Memory B cell (primary cell): ENCODE results near the gene DUS2.
"Not testable (repeated sequence)": the region's sequence is repeated elsewhere in the genome, so short reads cannot be mapped to it uniquely, and the experiment has no call there.

Experiments used
- ATAC-seq: fragments of 150-1000 bp; cut with Tn5 transposase; 2 replicates; pipeline ENCODE4 v1.10.0; 2021; ENCODE audit warnings: low read depth, mild to moderate bottlenecking, moderate library complexity
- DNase-seq, 2 donors: peaks; one replicate each; pipeline ENCODE4 v3.0.0; 2022; ENCODE audit warnings: low spot score in 2 of 2
- H3K27ac Mint-ChIP-seq: one replicate; pipeline ENCODE4 v1.8.0; 2022; ENCODE audit warnings: mild to moderate bottlenecking, moderate library complexity, mixed read lengths
- H3K27me3 Mint-ChIP-seq: one replicate; pipeline ENCODE4 v1.8.0; 2022; ENCODE audit warnings: mixed read lengths
- H3K36me3 Mint-ChIP-seq: one replicate; pipeline ENCODE4 v1.8.0; 2022; ENCODE audit warnings: mild to moderate bottlenecking, mixed read lengths
- H3K4me1 Mint-ChIP-seq: one replicate; pipeline ENCODE4 v1.8.0; 2022; ENCODE audit warnings: mixed read lengths
- H3K4me3 Mint-ChIP-seq: one replicate; pipeline ENCODE4 v1.8.0; 2022; ENCODE audit warnings: mild to moderate bottlenecking, moderate library complexity, mixed read lengths
- H3K9me3 Mint-ChIP-seq: one replicate; pipeline ENCODE4 v1.8.0; 2022; ENCODE audit warnings: mixed read lengths

The DUS2 gene

GRCh38 chr16:68009872-68010271 is 13.2 kb upstream of the DUS2 start:
- not testable (repeated sequence) for H3K4me3 Mint-ChIP-seq, H3K36me3 Mint-ChIP-seq, H3K9me3 Mint-ChIP-seq, DNase-seq, H3K27me3 Mint-ChIP-seq, ATAC-seq
- H3K4me1 Mint-ChIP-seq, result peaks cover 28% of the 10 kb centered on the region
- peak overlapping the region; percentile 36 for H3K27ac Mint-ChIP-seq

GRCh38 chr16:68013440-68013839 is 9.6 kb upstream of the DUS2 start:
- Mint-ChIP-seq H3K27ac (no peak overlapping the region), H3K4me3 (no peak overlapping the region)

GRCh38 chr16:68015681-68016080 is 7.4 kb upstream of the DUS2 start, which contains the start of gene DPEP2NB:
Gene DPEP2NB (minus strand): TSS chr16:68015911. CDS start chr16:68015770, 141 bp downstream.
- H3K27me3 Mint-ChIP-seq, result no peaks in the 10 kb centered on the region
- no peaks in the 10 kb centered on the region for H3K36me3 Mint-ChIP-seq
- DNase-seq (no peak), ATAC-seq (no peak)
- no peak within 1 kb of the TSS for H3K4me3 Mint-ChIP-seq
- H3K4me1 Mint-ChIP-seq, result peaks cover 9% of the 10 kb centered on the region
- no peaks in the 10 kb centered on the region for H3K9me3 Mint-ChIP-seq
- H3K27ac Mint-ChIP-seq, result no peak within 1 kb of the TSS

More at GRCh38 chr16:68013440-68013839, 9.6 kb upstream of the DUS2 start:
- DNase-seq, result no peak
- ATAC-seq, result peak; percentile 37
- no peaks in the 10 kb centered on the region for H3K36me3 Mint-ChIP-seq
- H3K4me1 Mint-ChIP-seq, result peaks cover 15% of the 10 kb centered on the region
- H3K27me3 Mint-ChIP-seq, result no peaks in the 10 kb centered on the region
- no peaks in the 10 kb centered on the region for H3K9me3 Mint-ChIP-seq

- H3K27ac Mint-ChIP-seq, result no peak overlapping the region
- H3K27me3 Mint-ChIP-seq, result no peaks in the 10 kb centered on the region
- DNase-seq, result no peak
- H3K36me3 Mint-ChIP-seq, result peaks cover 4% of the 10 kb centered on the region
- no peak overlapping the region for H3K4me3 Mint-ChIP-seq
- no peak for ATAC-seq
- no peaks in the 10 kb centered on the region for H3K9me3 Mint-ChIP-seq
- peaks cover 12% of the 10 kb centered on the region for H3K4me1 Mint-ChIP-seq
Measured at GRCh38 chr16:68019167-68019680, 3.9 kb upstream of the DUS2 start.

- peaks cover 11% of the 10 kb centered on the region for H3K4me1 Mint-ChIP-seq
- peak overlapping the region; percentile 91 for H3K4me3 Mint-ChIP-seq
- ATAC-seq (no peak), DNase-seq (no peak)
- H3K27me3 Mint-ChIP-seq, result no peaks in the 10 kb centered on the region
- no peaks in the 10 kb centered on the region for H3K9me3 Mint-ChIP-seq
- peaks cover 4% of the 10 kb centered on the region for H3K36me3 Mint-ChIP-seq
- no peak overlapping the region for H3K27ac Mint-ChIP-seq
Measured at GRCh38 chr16:68021490-68021889, 1.6 kb upstream of the DUS2 start.

- H3K4me3 Mint-ChIP-seq, result peak overlapping the region; percentile 91
- peak in 1 of 2 donors; percentile 15 for DNase-seq
- ATAC-seq, result no peak
- peaks cover 11% of the 10 kb centered on the region for H3K4me1 Mint-ChIP-seq
- H3K9me3 Mint-ChIP-seq, result no peaks in the 10 kb centered on the region
- H3K36me3 Mint-ChIP-seq, result peaks cover 4% of the 10 kb centered on the region
- H3K27me3 Mint-ChIP-seq, result no peaks in the 10 kb centered on the region
- H3K27ac Mint-ChIP-seq, result peak overlapping the region; percentile 90
Measured at GRCh38 chr16:68022278-68022727, 781 bp upstream of the DUS2 start.

GRCh38 chr16:68028996-68029395 is 5.9 kb downstream of the DUS2 start:
- H3K4me1 Mint-ChIP-seq, result peaks cover 7% of the 10 kb centered on the region
- DNase-seq (no peak), ATAC-seq (no peak)
- no peaks in the 10 kb centered on the region for H3K9me3 Mint-ChIP-seq
- H3K36me3 Mint-ChIP-seq, result peaks cover 14% of the 10 kb centered on the region
- no peaks in the 10 kb centered on the region for H3K27me3 Mint-ChIP-seq
- no peak overlapping the region for H3K4me3 Mint-ChIP-seq
- no peak overlapping the region for H3K27ac Mint-ChIP-seq

GRCh38 chr16:68030108-68030507 is 7.0 kb downstream of the DUS2 start:
- not testable (repeated sequence) for H3K9me3 Mint-ChIP-seq, H3K27me3 Mint-ChIP-seq, H3K4me3 Mint-ChIP-seq, DNase-seq, H3K27ac Mint-ChIP-seq, ATAC-seq, H3K4me1 Mint-ChIP-seq
- peaks cover 14% of the 10 kb centered on the region for H3K36me3 Mint-ChIP-seq

GRCh38 chr16:68031951-68032350 is 8.9 kb downstream of the DUS2 start:
- no peak for DNase-seq
- Mint-ChIP-seq H3K4me3 (no peak overlapping the region), H3K4me1 (peaks cover 14% of the 10 kb centered on the region), H3K27ac (peak overlapping the region; percentile 74), H3K27me3 (no peaks in the 10 kb centered on the region), H3K9me3 (no peaks in the 10 kb centered on the region), H3K36me3 (peaks cover 15% of the 10 kb centered on the region)
- ATAC-seq, result no peak

- Mint-ChIP-seq H3K9me3 (no peaks in the 10 kb centered on the region), H3K4me1 (peaks cover 20% of the 10 kb centered on the region), H3K27me3 (no peaks in the 10 kb centered on the region), H3K4me3 (no peak overlapping the region), H3K36me3 (peaks cover 9% of the 10 kb centered on the region), H3K27ac (no peak overlapping the region)
- DNase-seq (no peak), ATAC-seq (no peak)
Measured at GRCh38 chr16:68033101-68033500, 10.0 kb downstream of the DUS2 start.

- Mint-ChIP-seq H3K9me3 (no peaks in the 10 kb centered on the region), H3K27ac (no peak overlapping the region), H3K4me3 (no peak overlapping the region), H3K36me3 (peaks cover 10% of the 10 kb centered on the region), H3K4me1 (peaks cover 28% of the 10 kb centered on the region), H3K27me3 (no peaks in the 10 kb centered on the region)
- DNase-seq, result no peak
- no peak for ATAC-seq
Measured at GRCh38 chr16:68035227-68035626, 12.1 kb downstream of the DUS2 start.

- H3K4me3 Mint-ChIP-seq, result peak overlapping the region; percentile 98
- DNase-seq, result peak; percentile 35 to 37
- ATAC-seq, result peak; percentile 71
- H3K4me1 Mint-ChIP-seq, result peaks cover 32% of the 10 kb centered on the region
- no peaks in the 10 kb centered on the region for H3K9me3 Mint-ChIP-seq
- H3K36me3 Mint-ChIP-seq, result peaks cover 11% of the 10 kb centered on the region
- H3K27me3 Mint-ChIP-seq, result no peaks in the 10 kb centered on the region
- peak overlapping the region; percentile 96 for H3K27ac Mint-ChIP-seq
Measured at GRCh38 chr16:68037841-68038597, 14.9 kb downstream of the DUS2 start.

GRCh38 chr16:68040506-68041288 is 17.6 kb downstream of the DUS2 start:
- Mint-ChIP-seq H3K27ac (peak overlapping the region; percentile 64), H3K27me3 (no peaks in the 10 kb centered on the region), H3K9me3 (no peaks in the 10 kb centered on the region), H3K4me1 (peaks cover 36% of the 10 kb centered on the region), H3K36me3 (peaks cover 13% of the 10 kb centered on the region), H3K4me3 (peak overlapping the region; percentile 86)
- DNase-seq, result peak; percentile 91 to 94
- ATAC-seq, result peak; percentile 76

GRCh38 chr16:68041783-68042182 is 18.7 kb downstream of the DUS2 start:
- no peak for DNase-seq
- Mint-ChIP-seq H3K4me3 (peak overlapping the region; percentile 34), H3K27me3 (no peaks in the 10 kb centered on the region), H3K4me1 (peaks cover 36% of the 10 kb centered on the region), H3K9me3 (no peaks in the 10 kb centered on the region), H3K27ac (no peak overlapping the region), H3K36me3 (peaks cover 15% of the 10 kb centered on the region)
- no peak for ATAC-seq
